ENCODE measurements around the gene VASN. TPM values are rescaled to one million over a fixed set of nuclear protein-coding genes. Genes with fewer than 3 reads are reported as not detected.

Gene VASN
- total and polyA plus RNA-seq, 10 of the 15 experiments (the other 5 are each of a cell fraction or from before 2014, with no cell fraction given), result 0.02 to 0.19 (median 0.14) TPM; not detected in 6

DNA sequence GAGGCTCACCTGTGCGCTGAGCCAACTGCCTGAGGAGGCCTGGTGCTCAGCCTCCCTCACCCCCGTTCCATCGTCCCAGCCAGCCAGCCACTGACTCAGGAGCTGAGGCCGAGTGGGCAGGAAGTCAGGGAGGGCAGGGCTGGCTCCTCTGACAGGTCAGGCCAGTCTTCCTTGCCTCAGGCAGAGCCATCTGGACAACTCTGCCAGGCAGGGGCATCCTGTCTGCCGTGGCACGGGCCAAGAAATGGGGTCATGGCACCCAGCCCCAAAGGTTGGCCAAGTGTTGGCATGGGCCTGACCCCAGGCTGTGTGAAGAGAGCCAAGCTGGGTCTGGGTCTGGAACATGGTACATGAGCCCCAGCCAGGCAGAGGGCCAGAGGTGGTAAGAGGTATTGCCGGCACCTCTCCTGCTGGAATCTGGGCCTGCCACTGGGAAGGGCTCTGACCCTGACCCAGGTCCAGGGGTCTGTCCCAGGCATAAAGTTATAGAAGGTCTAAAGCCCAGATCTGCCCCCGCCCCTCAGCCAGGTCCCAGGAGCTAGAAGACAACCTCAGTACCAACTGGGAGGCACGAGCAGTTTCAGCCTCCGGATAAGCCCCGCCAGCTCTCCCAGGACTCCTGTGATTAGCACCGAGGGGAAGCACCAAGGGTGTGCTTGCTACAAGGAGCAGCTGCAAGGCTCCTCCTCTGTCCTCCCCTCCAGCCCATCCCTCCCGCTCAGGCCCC is 2.5 kb upstream of the VASN start:
- H4K20me1 ChIP-seq (ENCODE audit: control insufficient read depth, insufficient read depth), result peaks cover 5% of the 10 kb centered on the region
- H2AFZ ChIP-seq (ENCODE audit: control insufficient read depth, low read depth, low read length), result no peak overlapping the region
- no peak for ATAC-seq
- H3K4me1 ChIP-seq (ENCODE audit: control insufficient read depth, insufficient read depth, low read length), result peaks cover 7% of the 10 kb centered on the region
- H3K27ac ChIP-seq (ENCODE audit: control insufficient read depth, insufficient read depth), result no peak overlapping the region
- ChIA-PET POLR2A (no interaction called here), CTCF (no interaction called here), RAD21 (ENCODE audit: unreplicated experiment) (no interaction called here), SMC1A (ENCODE audit: uncharacterized antibody, unreplicated experiment) (no interaction called here)
- H3K4me3 ChIP-seq, result no peak overlapping the region
- intact Hi-C loops (cut with micrococcal nuclease; ENCODE audit: unreplicated experiment), result no loop called here
- no peaks in the 10 kb centered on the region for H3K79me2 ChIP-seq (ENCODE audit: control insufficient read depth, insufficient read depth, low read length)
- H3K9me3 ChIP-seq (replicated peaks; ENCODE audit: control insufficient read depth, insufficient read depth, low read length), result no peaks in the 10 kb centered on the region
- H3K27me3 ChIP-seq (replicated peaks in 1 of 2; ENCODE audit: control insufficient read depth in 2 of 2, insufficient read depth in 2 of 2, low read length in 1 of 2), result no peaks in the 10 kb centered on the region
- TF ChIP-seq SMARCA5 (IDR thresholded peaks at IDR 0.05), result no peak
- TF ChIP-seq POLR2AphosphoS5 (IDR thresholded peaks at IDR 0.05; ENCODE audit: low read length), result no peak
- TF ChIP-seq PML (IDR thresholded peaks at IDR 0.05; ENCODE audit: low read length), result no peak
- no peak for TF ChIP-seq BCLAF1 (IDR thresholded peaks at IDR 0.05)
- TF ChIP-seq SP1 (IDR thresholded peaks at IDR 0.05; ENCODE audit: low read depth, low read length), result no peak
- no peak for TF ChIP-seq RELA (IDR thresholded peaks at IDR 0.05; ENCODE audit: borderline replicate concordance, partially characterized antibody)
- no peak for TF ChIP-seq JUND (IDR thresholded peaks at IDR 0.05; ENCODE audit: low read depth, low read length)
- TF ChIP-seq TCF3 (IDR thresholded peaks at IDR 0.05; ENCODE audit: borderline replicate concordance, insufficient read depth, low read depth, low read length), result no peak
- WGBS (ENCODE audit: insufficient coverage, insufficient replicate concordance, low lambda C conversion rate, missing lambda C conversion rate), result over 99% methylated on average over 12 of the region's 13 CpGs
- H3K9ac ChIP-seq (ENCODE audit: control insufficient read depth, insufficient read depth, low read length), result no peak overlapping the region
- DNase-seq (ENCODE audit: low read depth, low spot score), result no peak
- no TSS peak for BruUV-seq (replicated peaks)
- FAIRE-seq, result no peak
- no peak overlapping the region for H3K4me2 ChIP-seq (ENCODE audit: control insufficient read depth, insufficient read depth)
- peaks cover 0 to 16% of the 10 kb centered on the region in 2 experiments; a peak in 2 of 4 replicates for H3K36me3 ChIP-seq (ENCODE audit: control insufficient read depth in 2 of 2, insufficient read depth in 2 of 2, low read length in 1 of 2)
- in situ Hi-C loops (cut with MboI), result no loop called here

Measured in GM12878 (cell line).